GM21528 (cell line): ENCODE data around the gene REG4.

ENCODE experiments used
- ATAC-seq: cut with Tn5 transposase; IDR thresholded peaks from one replicate; pipeline ENCODE4 v1.9.1; 2021; ENCODE audit warnings: mild to moderate bottlenecking, moderate library complexity; ENCODE audit not compliant: unreplicated experiment, low FRiP score

Gene REG4

DNA sequence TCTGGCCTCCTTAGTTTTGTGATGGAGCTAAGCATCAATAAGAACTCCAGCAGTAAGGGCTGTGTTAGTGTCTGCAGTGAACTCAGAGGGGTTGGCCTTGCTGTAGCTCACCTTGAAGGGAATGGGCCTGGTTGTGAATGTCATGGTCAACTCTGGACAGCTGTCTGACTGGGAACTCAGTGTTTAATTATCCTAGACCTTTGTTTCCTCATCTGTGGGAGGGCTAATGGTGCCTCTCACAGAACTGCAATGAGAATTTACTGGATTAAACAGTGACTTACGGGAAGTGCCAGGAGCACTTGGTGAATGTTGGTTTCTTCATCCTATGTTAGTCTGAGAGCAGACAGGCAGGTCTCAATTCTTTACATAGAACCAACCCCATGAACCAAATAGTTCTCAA is 66.2 kb downstream of the REG4 start:
- no peak for ATAC-seq

DNA sequence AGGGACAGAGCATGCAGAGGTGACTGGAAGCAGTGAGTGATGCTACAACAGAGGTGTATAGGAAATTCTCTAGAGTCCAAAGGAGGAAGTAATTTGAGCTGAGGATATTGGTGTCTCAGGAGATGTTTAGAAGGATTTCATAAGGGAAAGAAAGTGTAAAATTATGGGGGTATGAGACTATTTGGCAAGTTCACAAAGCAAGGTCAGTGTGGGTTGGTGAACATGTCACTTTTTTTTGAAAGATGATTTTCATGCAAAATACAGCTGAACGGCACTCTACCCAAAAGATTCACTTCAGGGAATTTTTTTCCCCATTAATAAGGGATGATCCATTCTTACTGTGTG is 66.7 kb downstream of the REG4 start:
- ATAC-seq: no peak
